Panc1 (cell line): ENCODE results near the gene SLC20A1. TPM values are rescaled to one million over a fixed set of nuclear protein-coding genes. Genes with fewer than 3 reads are reported as not detected.

Source experiments
- ATAC-seq: fragments of 200-7000 bp; cut with Tn5 transposase; 2 replicates; pipeline ENCODE4 v1.9.1; 2020; ENCODE audit warnings: mild to moderate bottlenecking, moderate library complexity
- BruUV-seq: library from RNA; stranded (reverse); fragments of 400-500 nt; replicated peaks from 2 replicates; lab custom pipeline; 2021; lab: Mats Ljungman, UMichigan
- CTCF ChIA-PET: fragments of 300-600 bp; sonication (Branson Sonifier 250); formaldehyde crosslinking; loops from one replicate; lab custom pipeline; 2022; ENCODE audit warnings: antibody characterized with exemption; lab: Charles Lee
- POLR2A ChIA-PET: fragments of 300-600 bp; sonication (Branson Sonifier 250); formaldehyde crosslinking; loops from one replicate; lab custom pipeline; 2022; ENCODE audit warnings: antibody characterized with exemption; lab: Charles Lee
- DNase-seq: peaks from one replicate; pipeline ENCODE4 v3.0.0-alpha.2; 2010; ENCODE audit warnings: low read depth, low spot score
- H3K27ac ChIP-seq: 2 replicates; pipeline ENCODE4 v1.5.1; 2011; ENCODE audit warnings: mild to moderate bottlenecking, low read length, inconsistent platforms
- H3K27me3 ChIP-seq: fragments of 200-500 bp; sonication (Bioruptor generic); 2 replicates; pipeline ENCODE4 v1.6.0; 2014; ENCODE audit warnings: low read length, inconsistent platforms; ENCODE audit not compliant: control insufficient read depth, insufficient read depth
- H3K36me3 ChIP-seq: fragments of 200-500 bp; sonication (Bioruptor generic); 2 replicates; pipeline ENCODE4 v1.5.1; 2014; ENCODE audit warnings: inconsistent platforms, mild to moderate bottlenecking, low read length, moderate library complexity; ENCODE audit not compliant: control insufficient read depth, insufficient read depth
- H3K4me1 ChIP-seq: 2 replicates; pipeline ENCODE4 v1.5.1; 2011; ENCODE audit warnings: inconsistent platforms, mild to moderate bottlenecking, low read length, moderate library complexity; ENCODE audit not compliant: control insufficient read depth, insufficient read depth
- H3K4me3 ChIP-seq, 2 experiments: 2 replicates each; pipeline ENCODE4 v1.5.1; 2011 to 2012; ENCODE audit warnings: low read depth in 2 of 2, low read length in 2 of 2, mild to moderate bottlenecking in 2 of 2, inconsistent platforms in 1 of 2, moderate library complexity in 1 of 2
- H3K9me3 ChIP-seq: fragments of 200-500 bp; sonication (Bioruptor generic); 2 replicates; pipeline ENCODE4 v1.5.1; 2014; ENCODE audit warnings: low read depth, mild to moderate bottlenecking, inconsistent platforms, low read length, moderate library complexity; ENCODE audit not compliant: control insufficient read depth, insufficient read depth
- CTCF ChIP-seq: fragments of 450-650 bp; IDR thresholded peaks from 2 replicates; pipeline ENCODE4 v1.5.1; 2017; ENCODE audit warnings: mild to moderate bottlenecking
- POLR2AphosphoS5 ChIP-seq: IDR thresholded peaks from 2 replicates; pipeline ENCODE4 v1.6.1; 2012; ENCODE audit warnings: mild to moderate bottlenecking, low read depth, low read length, moderate library complexity
- SIN3A ChIP-seq: IDR thresholded peaks from 2 replicates; pipeline ENCODE4 v1.6.1; 2012; ENCODE audit warnings: low read depth, mild to moderate bottlenecking, low read length, moderate library complexity, borderline replicate concordance; ENCODE audit not compliant: insufficient read depth
- TCF7L2 ChIP-seq: IDR thresholded peaks from 2 replicates; pipeline ENCODE4 v1.6.1; 2011; ENCODE audit warnings: mild to moderate bottlenecking, low read depth, low read length, inconsistent platforms
- in situ Hi-C: cut with HindIII; loops from 2 replicates; pipeline ENCODE4 v1.10.0; 2016; ENCODE audit warnings: low sequenced_read_pairs, low pct_unique_long_range_greater_than_20kb
- intact Hi-C: fragments of 100-400 bp; cut with micrococcal nuclease; formaldehyde crosslinking; loops from one replicate; pipeline ENCODE4 v1.10.0; 2022; ENCODE audit not compliant: unreplicated experiment
- total RNA-seq: library from RNA; stranded (reverse); gene quantifications from one replicate; pipeline ENCODE4 v1.2.1, GENCODE V29; 2021; ENCODE audit not compliant: unreplicated experiment
- TF ChIP-seq, protein P1 (sequence below), 2 experiments: IDR thresholded peaks; 2 replicates each; pipeline ENCODE4 v1.6.1; 2011 to 2012; ENCODE audit warnings: low read depth in 2 of 2, control low read depth in 1 of 2, low read length in 1 of 2, mild to moderate bottlenecking in 1 of 2, moderate library complexity in 1 of 2; ENCODE audit not compliant: insufficient read depth in 1 of 2

Gene SLC20A1
- total RNA-seq, 1 experiment from 2014 or later: 72.0 TPM

GRCh38 chr2:112694182-112694581 is 48.4 kb downstream of the SLC20A1 start:
- peaks cover 23% of the 10 kb centered on the region for H3K4me1 ChIP-seq
- ATAC-seq: no peak
- intact Hi-C loops (no loop called here), in situ Hi-C loops (no loop called here)
- no peak for TF ChIP-seq CTCF
- TF ChIP-seq, protein P1, sequence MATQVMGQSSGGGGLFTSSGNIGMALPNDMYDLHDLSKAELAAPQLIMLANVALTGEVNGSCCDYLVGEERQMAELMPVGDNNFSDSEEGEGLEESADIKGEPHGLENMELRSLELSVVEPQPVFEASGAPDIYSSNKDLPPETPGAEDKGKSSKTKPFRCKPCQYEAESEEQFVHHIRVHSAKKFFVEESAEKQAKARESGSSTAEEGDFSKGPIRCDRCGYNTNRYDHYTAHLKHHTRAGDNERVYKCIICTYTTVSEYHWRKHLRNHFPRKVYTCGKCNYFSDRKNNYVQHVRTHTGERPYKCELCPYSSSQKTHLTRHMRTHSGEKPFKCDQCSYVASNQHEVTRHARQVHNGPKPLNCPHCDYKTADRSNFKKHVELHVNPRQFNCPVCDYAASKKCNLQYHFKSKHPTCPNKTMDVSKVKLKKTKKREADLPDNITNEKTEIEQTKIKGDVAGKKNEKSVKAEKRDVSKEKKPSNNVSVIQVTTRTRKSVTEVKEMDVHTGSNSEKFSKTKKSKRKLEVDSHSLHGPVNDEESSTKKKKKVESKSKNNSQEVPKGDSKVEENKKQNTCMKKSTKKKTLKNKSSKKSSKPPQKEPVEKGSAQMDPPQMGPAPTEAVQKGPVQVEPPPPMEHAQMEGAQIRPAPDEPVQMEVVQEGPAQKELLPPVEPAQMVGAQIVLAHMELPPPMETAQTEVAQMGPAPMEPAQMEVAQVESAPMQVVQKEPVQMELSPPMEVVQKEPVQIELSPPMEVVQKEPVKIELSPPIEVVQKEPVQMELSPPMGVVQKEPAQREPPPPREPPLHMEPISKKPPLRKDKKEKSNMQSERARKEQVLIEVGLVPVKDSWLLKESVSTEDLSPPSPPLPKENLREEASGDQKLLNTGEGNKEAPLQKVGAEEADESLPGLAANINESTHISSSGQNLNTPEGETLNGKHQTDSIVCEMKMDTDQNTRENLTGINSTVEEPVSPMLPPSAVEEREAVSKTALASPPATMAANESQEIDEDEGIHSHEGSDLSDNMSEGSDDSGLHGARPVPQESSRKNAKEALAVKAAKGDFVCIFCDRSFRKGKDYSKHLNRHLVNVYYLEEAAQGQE (IDR thresholded peaks at IDR 0.05; ENCODE audit: insufficient read depth in 1 of 2, low read depth in 2 of 2, low read length in 1 of 2): no peak
- no peak for TF ChIP-seq TCF7L2
- TF ChIP-seq SIN3A: no peak
- no peak for TF ChIP-seq POLR2AphosphoS5
- no TSS peak for BruUV-seq
- no peaks in the 10 kb centered on the region for H3K27me3 ChIP-seq
- H3K4me3 ChIP-seq: no peak overlapping the region
- no peaks in the 10 kb centered on the region for H3K36me3 ChIP-seq
- H3K9me3 ChIP-seq: no peaks in the 10 kb centered on the region
- ChIA-PET POLR2A (no interaction called here), CTCF (no interaction called here)
- H3K27ac ChIP-seq: no peak overlapping the region
- DNase-seq: no peak

DNA sequence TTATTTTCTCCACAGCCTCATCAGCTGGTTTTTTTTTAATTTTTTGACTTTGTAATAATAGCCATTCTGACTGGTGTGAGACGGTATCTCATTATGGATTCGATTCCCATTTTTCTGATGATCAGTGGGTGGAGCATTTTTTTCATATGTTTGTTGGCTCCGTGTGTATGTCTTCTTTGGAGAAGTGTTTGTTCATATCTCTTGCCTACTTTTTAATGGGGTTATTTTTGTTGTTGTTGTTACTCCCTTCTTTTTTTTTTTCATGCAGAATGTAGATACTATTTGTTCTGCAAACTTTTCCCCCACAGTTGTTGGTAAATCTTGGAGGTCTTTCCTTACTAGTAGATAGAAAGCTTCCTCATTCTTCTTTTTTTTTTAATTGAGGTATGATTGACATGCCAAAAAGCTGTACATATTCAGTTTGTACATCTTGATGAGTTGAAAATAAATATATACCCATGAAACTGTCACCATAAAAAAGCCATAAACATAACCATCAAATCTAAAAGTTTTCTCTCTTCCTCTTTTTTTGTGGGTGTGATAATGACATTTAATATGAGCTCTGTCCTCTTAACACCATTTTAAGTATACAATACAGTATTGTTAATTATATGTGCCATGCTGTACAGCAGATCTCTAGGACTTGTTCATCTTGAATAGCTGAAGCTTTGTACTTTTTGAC is 53.2 kb downstream of the SLC20A1 start:
- Histone ChIP-seq H3K9me3 (no peaks in the 10 kb centered on the region), H3K4me1 (no peaks in the 10 kb centered on the region), H3K36me3 (no peaks in the 10 kb centered on the region), H3K27ac (no peak overlapping the region), H3K27me3 (no peaks in the 10 kb centered on the region), H3K4me3 (no peak overlapping the region)
- intact Hi-C loops (no loop called here), in situ Hi-C loops (no loop called here)
- ChIA-PET CTCF (interaction anchor here (0.6 kb wide), 2 partner anchors 49 to 469 kb away, joined by 3 to 4 read pairs; no protein-coding TSS in a partner anchor), POLR2A (interaction anchor here (0.5 to 0.6 kb wide), 3 partner anchors 20 to 54 kb away, joined by 4 to 9 read pairs (median 8); no protein-coding TSS in a partner anchor)
- no TSS peak for BruUV-seq
- ATAC-seq: no peak
- no peak for DNase-seq
- TF ChIP-seq POLR2AphosphoS5 (no peak), TCF7L2 (no peak), SIN3A (no peak), CTCF (no peak)
- TF ChIP-seq, protein P1 (IDR thresholded peaks at IDR 0.05; ENCODE audit: insufficient read depth in 1 of 2, low read depth in 2 of 2, low read length in 1 of 2): no peak
